ENCODE data around the gene GPR35.
A peak's percentile ranks its signal among the peaks of the same experiment; 100 is the strongest.

The GPR35 gene, protein sequence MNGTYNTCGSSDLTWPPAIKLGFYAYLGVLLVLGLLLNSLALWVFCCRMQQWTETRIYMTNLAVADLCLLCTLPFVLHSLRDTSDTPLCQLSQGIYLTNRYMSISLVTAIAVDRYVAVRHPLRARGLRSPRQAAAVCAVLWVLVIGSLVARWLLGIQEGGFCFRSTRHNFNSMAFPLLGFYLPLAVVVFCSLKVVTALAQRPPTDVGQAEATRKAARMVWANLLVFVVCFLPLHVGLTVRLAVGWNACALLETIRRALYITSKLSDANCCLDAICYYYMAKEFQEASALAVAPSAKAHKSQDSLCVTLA

DNA sequence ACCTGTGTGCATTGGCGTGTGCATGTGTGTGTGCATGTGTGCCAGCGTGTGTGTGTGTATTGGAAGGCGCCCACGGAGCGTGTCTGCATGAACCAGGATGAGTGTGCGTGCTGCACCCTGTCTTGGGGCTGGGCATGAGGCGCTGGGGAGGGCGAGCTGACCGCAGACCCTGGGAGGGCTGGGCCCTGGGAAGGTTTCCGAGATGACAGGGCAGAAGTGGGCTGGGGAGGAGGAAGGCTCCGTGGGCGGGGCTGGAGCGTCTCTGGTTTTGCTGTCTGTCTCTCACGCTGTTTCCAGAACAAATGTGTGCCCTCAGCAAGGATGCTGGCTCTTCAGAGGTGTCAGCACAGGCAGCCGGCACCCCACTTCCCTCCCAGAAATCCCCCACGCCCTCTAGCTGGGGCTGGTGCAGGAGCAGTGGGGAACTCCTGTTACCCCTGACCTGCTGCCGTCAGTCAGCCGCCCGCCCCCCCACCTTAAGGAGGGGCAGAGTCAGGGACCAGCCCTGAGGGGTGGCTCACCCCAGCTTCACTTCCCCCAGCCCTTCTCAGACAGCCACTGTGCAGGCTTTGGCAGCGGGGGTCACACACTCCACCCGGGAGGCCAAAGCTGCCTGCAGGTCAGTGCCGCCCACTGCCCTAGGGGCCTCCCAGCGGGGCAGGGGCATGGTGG is at the start of gene GPR35:
GPR35 (plus strand) TSS at position 531 of the 672 bp plus-strand sequence. CDS start 4,473 bp downstream, outside the sequence.
- no peak for DNase-seq

DNA sequence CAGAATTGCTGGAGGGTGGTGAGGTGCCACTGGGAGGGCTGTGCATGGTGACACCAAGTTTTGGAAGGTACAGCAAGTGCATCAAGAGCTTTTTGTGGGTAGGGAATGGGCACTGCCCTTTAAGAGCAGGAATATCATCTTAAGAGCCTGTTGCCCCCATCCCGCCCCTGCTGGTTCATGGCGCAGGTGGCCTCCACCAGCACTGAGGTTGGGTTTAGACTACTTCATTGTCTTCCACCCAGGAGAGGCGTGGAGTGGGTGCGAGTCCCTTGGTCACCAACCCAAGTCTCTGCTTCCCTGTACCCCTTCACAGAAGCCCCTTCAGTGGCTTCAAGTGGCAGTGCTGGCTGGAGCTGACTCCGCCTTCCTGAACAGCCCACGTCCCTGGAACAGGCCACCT is 49.2 kb upstream of the GPR35 start:
- DNase-seq, result no peak

DNA sequence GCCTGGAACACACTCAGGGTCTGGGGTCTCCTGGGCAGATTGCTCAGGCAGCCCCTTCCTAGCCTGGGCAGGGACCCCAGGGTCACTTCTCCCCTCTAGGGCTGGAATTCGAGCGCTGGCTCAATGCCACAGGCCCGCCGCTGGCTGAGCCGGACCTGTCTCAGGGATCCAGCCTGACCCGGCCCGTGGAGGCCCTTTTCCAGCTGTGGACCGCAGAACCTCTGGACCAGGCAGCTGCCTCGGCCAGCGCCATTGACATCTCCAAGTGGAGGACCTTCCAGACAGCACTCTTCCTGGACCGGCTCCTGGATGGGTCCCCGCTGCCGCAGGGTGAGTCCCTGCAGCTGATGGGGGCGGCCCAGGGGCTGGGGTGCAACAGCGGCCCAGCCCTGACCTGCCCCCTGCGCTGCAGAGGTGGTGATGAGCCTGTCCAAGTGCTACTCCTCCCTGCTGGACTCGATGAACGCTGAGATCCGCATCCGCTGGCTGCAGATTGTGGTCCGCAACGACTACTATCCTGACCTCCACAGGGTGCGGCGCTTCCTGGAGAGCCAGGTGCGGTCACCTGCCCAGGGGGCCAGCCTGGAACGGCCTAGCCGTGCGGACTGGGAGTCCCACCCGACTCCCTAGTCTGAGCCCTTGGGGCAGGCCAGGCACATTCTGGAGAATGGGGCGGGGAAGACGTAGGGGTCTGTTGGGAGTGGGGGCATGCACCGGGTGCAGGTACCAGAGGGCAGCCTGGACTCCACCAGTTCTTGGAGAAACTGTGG is 48.7 kb upstream of the GPR35 start:
- DNase-seq, result no peak

DNA sequence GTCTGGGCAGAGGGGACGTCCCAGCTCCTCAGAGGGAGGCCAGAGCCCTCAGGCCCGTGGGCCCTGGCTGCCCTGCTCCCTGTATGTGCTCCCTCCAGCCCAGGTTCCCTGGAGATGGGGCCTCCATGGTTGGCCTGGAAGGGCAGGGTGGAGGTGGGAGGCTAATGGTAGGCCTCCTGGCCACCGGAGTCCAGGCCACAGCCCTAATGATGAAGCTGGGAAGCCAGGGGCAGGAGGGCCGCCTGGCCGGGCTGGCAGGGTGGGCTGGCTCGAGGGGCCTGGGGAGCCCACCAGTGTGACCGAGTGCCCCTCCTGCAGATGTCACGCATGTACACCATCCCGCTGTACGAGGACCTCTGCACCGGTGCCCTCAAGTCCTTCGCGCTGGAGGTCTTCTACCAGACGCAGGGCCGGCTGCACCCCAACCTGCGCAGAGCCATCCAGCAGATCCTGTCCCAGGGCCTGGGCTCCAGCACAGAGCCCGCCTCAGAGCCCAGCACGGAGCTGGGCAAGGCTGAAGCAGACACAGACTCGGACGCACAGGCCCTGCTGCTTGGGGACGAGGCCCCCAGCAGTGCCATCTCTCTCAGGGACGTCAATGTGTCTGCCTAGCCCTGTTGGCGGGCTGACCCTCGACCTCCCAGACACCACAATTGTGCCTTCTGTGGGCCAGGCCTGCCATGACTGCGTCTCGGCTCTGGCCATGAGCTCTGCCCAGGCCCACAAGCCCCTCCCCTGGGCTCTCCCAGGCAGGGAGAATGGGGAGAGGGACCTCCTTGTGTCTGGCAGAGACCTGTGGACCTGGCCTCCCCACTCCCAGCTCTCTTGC is 47.8 kb upstream of the GPR35 start:
- no peak for DNase-seq

- no peak for DNase-seq
Measured at GRCh38 chr2:240578110-240578450, 47.2 kb upstream of the GPR35 start.

- DNase-seq, result no peak
Measured at GRCh38 chr2:240578488-240578887, 46.8 kb upstream of the GPR35 start.

DNA sequence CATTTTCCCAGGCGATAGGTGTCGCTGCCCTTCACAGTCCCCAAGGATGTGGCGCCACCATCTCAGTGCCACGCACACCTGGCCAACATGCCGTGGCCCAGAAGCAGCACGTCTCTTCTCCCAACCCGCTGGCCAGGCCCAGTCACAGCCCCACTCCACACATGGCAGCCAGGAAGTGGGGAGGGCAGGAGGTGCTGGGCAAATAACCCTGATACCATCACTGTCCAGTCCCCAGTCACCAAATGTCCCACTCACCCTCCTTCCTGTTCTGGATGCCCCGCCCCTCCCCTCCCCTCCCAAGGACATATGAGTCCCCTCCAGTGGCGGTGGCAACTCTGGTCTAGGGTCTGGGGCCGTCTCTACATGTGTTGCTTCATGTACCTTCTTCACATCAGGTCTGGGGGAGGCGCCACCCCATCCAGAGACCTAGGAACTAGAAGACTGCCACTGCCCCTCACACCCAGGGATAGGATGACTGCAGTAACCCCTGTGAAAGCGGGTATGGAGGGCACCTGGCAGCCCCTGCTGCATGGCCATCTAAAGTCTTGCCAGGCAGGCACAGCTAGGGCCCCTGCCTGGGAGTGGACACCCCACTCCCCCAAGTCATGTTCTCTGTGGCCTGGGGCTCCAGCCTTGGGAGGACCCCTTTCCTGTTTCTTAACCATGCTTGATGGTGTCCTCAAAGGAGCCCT is 46.1 kb upstream of the GPR35 start:
- no peak for DNase-seq

DNA sequence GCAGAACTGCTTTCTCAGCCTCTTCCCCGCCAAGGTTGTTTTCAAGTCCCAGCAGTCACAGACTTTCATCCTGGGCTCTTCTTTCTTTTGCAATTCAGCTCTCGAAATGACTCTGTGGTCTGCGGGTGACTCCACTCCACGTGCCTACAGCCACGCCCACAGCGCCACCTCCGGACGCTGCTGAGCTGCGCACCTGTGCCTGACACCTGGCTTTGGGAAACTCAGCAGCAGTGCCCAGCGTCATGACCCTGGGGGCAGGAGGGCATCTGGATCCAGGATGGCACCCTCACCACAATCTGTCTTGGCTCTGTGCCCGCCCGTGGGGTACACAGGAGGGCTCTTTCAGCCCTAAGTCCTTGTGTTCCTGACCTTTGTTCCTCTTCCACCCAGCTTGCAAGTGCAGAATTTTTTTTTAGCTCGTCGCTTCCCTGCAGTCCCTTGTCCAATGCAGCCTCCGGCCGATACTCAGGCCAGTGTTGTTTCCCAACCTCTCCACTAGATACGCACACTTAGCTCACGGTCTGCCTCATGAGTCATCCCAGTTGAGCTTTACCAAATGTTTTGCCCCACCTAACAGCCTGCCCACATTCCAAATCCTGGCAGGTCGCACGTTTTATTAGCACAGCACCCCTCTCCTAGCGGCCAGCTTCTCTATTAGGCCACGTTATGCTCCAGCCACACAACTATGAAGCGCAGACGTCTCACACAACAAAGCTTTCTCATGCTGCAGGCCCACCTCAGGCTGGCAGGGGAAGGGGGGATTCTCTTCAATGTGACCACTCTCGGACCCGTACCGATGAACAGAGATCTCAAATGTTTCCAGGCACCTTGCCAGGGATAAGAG is 45.3 kb upstream of the GPR35 start:
- no peak for DNase-seq

DNA sequence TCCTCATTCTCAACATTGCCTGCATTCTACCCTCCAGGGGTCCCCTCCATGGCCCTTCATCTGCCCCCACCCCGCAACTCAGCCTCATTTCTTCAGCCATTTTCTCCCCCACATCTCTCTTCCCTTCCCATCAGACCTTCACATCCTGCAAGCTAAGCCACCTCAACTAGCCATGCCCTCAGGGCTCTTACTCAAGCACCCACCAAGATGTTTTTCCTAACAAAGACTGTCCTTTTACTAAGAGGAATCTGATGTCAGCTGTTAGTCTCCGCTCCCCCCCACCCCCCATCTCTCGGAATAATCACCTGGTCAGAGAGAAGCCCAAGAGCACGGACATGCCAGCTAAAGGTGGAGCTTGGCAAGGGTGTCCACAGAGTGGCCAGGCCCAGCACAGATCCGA is 43.5 kb upstream of the GPR35 start:
- no peak for DNase-seq

DNA sequence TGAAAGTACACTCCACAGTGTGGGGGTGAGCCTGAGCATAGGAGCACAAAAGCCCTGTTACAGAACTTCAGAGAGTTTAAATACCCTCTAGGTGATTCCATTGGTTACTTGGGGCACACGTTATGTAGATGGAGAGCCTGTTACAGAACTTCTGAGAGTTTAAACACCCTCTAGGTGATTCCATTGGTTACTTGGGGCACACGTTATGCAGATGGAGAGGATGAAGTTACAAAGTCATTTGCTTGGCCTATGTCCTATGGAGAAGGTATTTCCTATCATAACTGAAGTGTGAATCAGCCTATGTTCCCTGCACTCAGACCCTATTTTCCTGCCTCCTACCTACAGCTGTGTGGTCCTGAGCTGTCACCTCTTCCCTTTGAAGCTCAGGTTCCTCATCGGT is 42.5 kb upstream of the GPR35 start:
- DNase-seq, result no peak

- DNase-seq, result no peak
Measured at GRCh38 chr2:240583774-240584173, 41.5 kb upstream of the GPR35 start.

DNA sequence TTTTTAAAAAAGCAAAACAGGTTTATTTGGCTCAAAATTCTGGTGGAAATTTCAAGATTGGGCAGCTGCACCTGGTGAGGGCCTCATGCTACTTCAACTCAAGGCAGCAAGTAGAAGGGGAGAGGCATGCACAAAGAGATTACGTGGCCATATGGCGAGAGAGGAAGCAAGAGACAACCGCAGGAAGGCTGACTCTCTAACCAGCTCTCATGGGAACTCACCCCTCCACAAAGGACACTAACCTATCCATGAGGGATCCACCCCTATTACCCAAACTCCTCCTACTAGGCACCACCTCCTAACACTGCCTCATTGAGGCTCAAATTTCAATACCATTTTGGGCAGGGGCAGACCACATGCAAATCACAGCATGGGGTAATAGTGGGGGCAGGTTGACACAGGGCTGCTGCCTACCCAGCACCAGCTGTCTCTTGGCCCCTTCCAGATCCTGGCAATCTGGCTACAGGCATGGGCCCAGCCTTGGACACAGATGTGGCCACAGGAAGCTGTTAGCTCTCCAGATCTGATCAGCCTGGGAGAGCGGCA is 40.7 kb upstream of the GPR35 start:
- DNase-seq, result peak; percentile 99

GRCh38 chr2:240585101-240585500 is 40.2 kb upstream of the GPR35 start:
- DNase-seq, result no peak

DNA sequence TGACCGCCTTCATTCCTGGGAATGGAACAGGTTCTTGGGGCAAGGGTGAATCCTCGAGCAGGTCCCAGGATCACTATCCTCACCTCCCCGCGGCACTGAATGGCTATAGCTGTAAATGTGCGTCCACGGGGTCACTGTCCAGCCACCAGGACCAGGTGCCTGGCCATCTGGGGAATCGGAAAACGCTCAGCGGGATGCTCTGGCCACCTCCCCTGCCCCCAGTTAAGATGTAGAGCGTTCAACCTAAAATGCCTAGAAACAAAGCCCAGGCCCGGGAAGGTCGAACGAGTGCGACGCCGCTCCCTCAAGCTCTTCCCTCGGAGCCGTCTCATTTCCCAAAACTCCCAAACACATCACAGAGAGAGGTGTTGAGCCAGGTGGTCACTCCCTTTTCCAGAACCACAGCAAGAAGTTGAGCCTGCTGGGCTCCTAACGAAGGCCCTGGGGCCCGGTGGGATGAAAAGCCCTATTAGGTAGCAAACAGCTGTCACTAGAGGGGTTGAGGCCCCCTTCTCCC is 39.5 kb upstream of the GPR35 start:
- DNase-seq, result no peak

DNA sequence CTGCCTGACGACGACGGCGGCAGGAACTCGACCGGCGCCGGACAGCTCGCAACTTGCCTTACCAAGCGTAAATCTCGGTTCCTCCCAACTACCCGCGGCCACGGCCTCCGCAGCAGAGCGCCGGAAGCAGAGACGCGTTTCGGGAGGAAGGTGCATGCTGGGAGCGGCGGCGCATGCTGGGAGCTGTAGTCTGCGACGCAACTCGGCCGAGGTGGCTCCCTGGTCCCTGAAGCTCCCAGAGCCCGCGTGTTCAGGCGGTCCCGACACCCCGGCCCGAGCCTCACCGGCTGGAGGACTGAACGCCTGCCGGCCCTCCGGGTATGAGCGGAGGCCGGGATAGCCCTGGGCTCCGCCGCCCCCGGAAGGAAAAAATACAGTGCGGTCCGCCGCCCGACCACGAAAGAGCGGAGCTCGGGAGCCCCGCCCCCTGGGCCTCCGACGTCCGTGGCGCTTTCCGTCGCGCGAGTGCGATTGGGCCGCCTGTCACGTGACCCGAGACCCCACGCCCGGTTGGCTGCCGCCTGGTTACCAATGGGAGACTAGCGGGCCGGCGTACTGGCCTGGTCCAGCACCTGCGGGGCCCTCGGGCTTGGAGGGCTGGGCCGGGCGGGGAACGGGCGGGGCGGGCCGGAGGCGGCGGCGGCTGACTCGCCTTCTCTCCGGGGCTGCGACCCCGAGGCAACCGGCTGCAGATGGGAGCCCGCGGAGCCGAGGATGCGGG is 38.9 kb upstream of the GPR35 start, which contains the start of gene CAPN10:
CAPN10 (plus strand) TSS at position 537 of the 721 bp plus-strand sequence; CDS start at position 715, 178 bp downstream.
- peak; percentile 98 for DNase-seq

GRCh38 chr2:240586919-240587800 is 38.1 kb upstream of the GPR35 start:
- DNase-seq, result peak; percentile 75

- no peak for DNase-seq
Measured at GRCh38 chr2:240588006-240588655, 37.1 kb upstream of the GPR35 start.

DNA sequence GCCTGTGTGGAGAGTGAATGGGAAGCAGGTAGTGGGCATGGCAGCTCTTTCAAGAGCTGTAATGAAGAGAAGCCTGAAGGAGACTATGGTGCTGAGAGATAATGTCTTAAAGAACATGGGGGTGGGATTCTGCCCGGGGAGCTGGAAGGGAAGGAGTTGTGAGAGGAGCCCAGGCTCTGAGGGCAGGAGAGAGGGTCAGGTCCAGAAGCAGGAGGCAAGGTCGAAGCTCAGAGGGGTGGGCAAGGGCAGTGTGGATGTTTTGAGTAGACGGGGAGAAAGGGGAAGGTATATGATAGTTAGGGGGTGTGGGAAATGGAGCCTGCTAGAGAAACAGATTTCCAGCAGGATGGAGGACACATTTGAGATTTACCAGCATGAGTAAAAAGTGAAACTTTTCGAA is 36.6 kb upstream of the GPR35 start:
- DNase-seq, result no peak
